ENCODE data around the gene GRK6.

The GRK6 gene

GRCh38 chr5:177393990-177394389, 32.5 kb upstream of the GRK6 start:
- no peak for TF ChIP-seq ZNF791 (tag by site-specific recombination; IDR thresholded peaks at IDR 0.05)
- TF ChIP-seq ZNF24 (tag by site-specific recombination; IDR thresholded peaks at IDR 0.05), result no peak
- TF ChIP-seq ZFHX2 (tag by site-specific recombination; conservative IDR thresholded peaks at IDR 0.05), result no peak
- no peak for TF ChIP-seq ZNF626 (tag by site-specific recombination; IDR thresholded peaks at IDR 0.05)
- TF ChIP-seq ZNF223 (tag by site-specific recombination; IDR thresholded peaks at IDR 0.05), result no peak
- no peak for TF ChIP-seq ZNF473 (tag by site-specific recombination; IDR thresholded peaks at IDR 0.05)
- TF ChIP-seq ZNF311 (tag by site-specific recombination; IDR thresholded peaks at IDR 0.05; ENCODE audit: borderline replicate concordance), result no peak
- no peak for TF ChIP-seq ZNF292 (tag by site-specific recombination; IDR thresholded peaks at IDR 0.05; ENCODE audit: borderline replicate concordance, low read depth)
- TF ChIP-seq ZBTB7A (tag by site-specific recombination; IDR thresholded peaks at IDR 0.05; ENCODE audit: low read depth), result no peak
- no peak for TF ChIP-seq HOXD13 (CRISPR knock-in tag; IDR thresholded peaks at IDR 0.05; ENCODE audit: borderline replicate concordance)
- no peak for TF ChIP-seq ZNF16 (tag by site-specific recombination; IDR thresholded peaks at IDR 0.05; ENCODE audit: low read depth)
- no peak for TF ChIP-seq ZNF571 (tag by site-specific recombination; IDR thresholded peaks at IDR 0.05)
- H3K36me3 ChIP-seq (ENCODE audit: control insufficient read depth in 2 of 2, insufficient read depth in 1 of 2, low read length in 2 of 2), result no peaks in the 10 kb centered on the region
- no peak overlapping the region for H3K27ac ChIP-seq (ENCODE audit: extremely low read depth, low read depth, low read length)
- no peaks in the 10 kb centered on the region for H3K9me3 ChIP-seq (ENCODE audit: control insufficient read depth, insufficient read depth, low read depth, low read length)
- no peak overlapping the region for H3K4me3 ChIP-seq (ENCODE audit: low read depth, low read length)
- ChIA-PET POLR2A (interaction anchor here (4.4 kb wide), 1 partner anchor 9 kb away, joined by 20 read pairs; no protein-coding TSS in a partner anchor), CTCF (interaction anchor here (0.6 to 6.8 kb wide), 6 partner anchors 10 to 282 kb away, joined by 3 to 88 read pairs (median 10); no protein-coding TSS in a partner anchor)
- H3K4me1 ChIP-seq (ENCODE audit: control insufficient read depth, insufficient read depth, low read length), result no peaks in the 10 kb centered on the region

GRCh38 chr5:177396078-177396477, 30.4 kb upstream of the GRK6 start:
- POLR2A ChIA-PET, result no interaction called here
- CTCF ChIA-PET, result interaction anchor here (0.6 kb wide), 1 partner anchor 94 kb away, joined by 5 read pairs; no protein-coding TSS in a partner anchor
- Histone ChIP-seq H3K9me3 (ENCODE audit: control insufficient read depth, insufficient read depth, low read depth, low read length) (no peaks in the 10 kb centered on the region), H3K36me3 (ENCODE audit: control insufficient read depth in 2 of 2, insufficient read depth in 1 of 2, low read length in 2 of 2) (no peaks in the 10 kb centered on the region), H3K27ac (ENCODE audit: extremely low read depth, low read depth, low read length) (no peak overlapping the region), H3K4me1 (ENCODE audit: control insufficient read depth, insufficient read depth, low read length) (no peaks in the 10 kb centered on the region), H3K4me3 (ENCODE audit: low read depth, low read length) (no peak overlapping the region)
- TF ChIP-seq IKZF3 (tag by site-specific recombination; IDR thresholded peaks at IDR 0.05) (0 out of 2 replicates have a peak, but pooled peaks have one; percentile 14), GLIS1 (tag by site-specific recombination; IDR thresholded peaks at IDR 0.05) (peak; percentile 26; the same call in 1 of the 2 replicates), ZIC2 (tag by site-specific recombination; IDR thresholded peaks at IDR 0.05) (0 out of 2 replicates have a peak, but pooled peaks have one; percentile 23), ZNF175 (tag by site-specific recombination; IDR thresholded peaks at IDR 0.05) (no peak)

DNA sequence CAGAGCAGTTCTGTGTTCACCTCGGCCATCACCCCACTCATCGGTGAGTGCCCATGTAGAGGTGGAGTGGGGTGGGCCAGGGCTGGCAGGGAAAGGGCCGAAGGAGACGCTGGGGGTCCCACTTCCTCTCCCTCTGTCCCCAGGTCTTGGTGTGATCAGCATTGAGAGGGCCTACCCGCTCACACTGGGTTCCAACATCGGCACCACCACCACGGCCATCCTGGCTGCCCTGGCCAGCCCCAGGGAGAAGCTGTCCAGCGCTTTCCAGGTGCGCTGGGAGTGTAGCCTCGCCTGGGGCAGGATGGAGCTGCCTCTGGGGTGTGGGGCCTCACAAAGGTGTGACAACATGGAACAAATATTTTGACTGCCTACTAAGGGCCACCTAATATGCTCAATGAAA, 29.7 kb upstream of the GRK6 start:
- no peak overlapping the region for H3K27ac ChIP-seq (ENCODE audit: extremely low read depth, low read depth, low read length)
- no peaks in the 10 kb centered on the region for H3K9me3 ChIP-seq (ENCODE audit: control insufficient read depth, insufficient read depth, low read depth, low read length)
- ChIA-PET CTCF (interaction anchor here (0.5 kb wide), 1 partner anchor 69 kb away, joined by 4 read pairs; no protein-coding TSS in a partner anchor), POLR2A (no interaction called here)
- H3K4me3 ChIP-seq (ENCODE audit: low read depth, low read length), result no peak overlapping the region
- H3K36me3 ChIP-seq (ENCODE audit: control insufficient read depth in 2 of 2, insufficient read depth in 1 of 2, low read length in 2 of 2), result no peaks in the 10 kb centered on the region
- no peaks in the 10 kb centered on the region for H3K4me1 ChIP-seq (ENCODE audit: control insufficient read depth, insufficient read depth, low read length)
- TF ChIP-seq ZNF37A (tag by site-specific recombination; IDR thresholded peaks at IDR 0.05) (no peak), ZNF169 (tag by site-specific recombination; IDR thresholded peaks at IDR 0.05) (no peak), ZNF23 (tag by site-specific recombination; IDR thresholded peaks at IDR 0.05; ENCODE audit: borderline replicate concordance) (no peak), ZNF701 (tag by site-specific recombination; IDR thresholded peaks at IDR 0.05) (no peak), ZFP37 (tag by site-specific recombination; IDR thresholded peaks at IDR 0.05) (no peak), ZNF707 (tag by site-specific recombination; IDR thresholded peaks at IDR 0.05) (no peak), ZNF510 (tag by site-specific recombination; IDR thresholded peaks at IDR 0.05; ENCODE audit: insufficient replicate concordance) (no peak), GLI2 (tag by site-specific recombination; IDR thresholded peaks at IDR 0.05; ENCODE audit: borderline replicate concordance, low read depth) (no peak), ZEB2 (tag by site-specific recombination; IDR thresholded peaks at IDR 0.05) (no peak), ZNF792 (tag by site-specific recombination; IDR thresholded peaks at IDR 0.05) (no peak)
- TF ChIP-seq, protein P1, sequence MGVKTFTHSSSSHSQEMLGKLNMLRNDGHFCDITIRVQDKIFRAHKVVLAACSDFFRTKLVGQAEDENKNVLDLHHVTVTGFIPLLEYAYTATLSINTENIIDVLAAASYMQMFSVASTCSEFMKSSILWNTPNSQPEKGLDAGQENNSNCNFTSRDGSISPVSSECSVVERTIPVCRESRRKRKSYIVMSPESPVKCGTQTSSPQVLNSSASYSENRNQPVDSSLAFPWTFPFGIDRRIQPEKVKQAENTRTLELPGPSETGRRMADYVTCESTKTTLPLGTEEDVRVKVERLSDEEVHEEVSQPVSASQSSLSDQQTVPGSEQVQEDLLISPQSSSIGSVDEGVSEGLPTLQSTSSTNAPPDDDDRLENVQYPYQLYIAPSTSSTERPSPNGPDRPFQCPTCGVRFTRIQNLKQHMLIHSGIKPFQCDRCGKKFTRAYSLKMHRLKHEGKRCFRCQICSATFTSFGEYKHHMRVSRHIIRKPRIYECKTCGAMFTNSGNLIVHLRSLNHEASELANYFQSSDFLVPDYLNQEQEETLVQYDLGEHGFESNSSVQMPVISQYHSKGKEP (tag by site-specific recombination; IDR thresholded peaks at IDR 0.05), result no peak
- TF ChIP-seq, protein P2, sequence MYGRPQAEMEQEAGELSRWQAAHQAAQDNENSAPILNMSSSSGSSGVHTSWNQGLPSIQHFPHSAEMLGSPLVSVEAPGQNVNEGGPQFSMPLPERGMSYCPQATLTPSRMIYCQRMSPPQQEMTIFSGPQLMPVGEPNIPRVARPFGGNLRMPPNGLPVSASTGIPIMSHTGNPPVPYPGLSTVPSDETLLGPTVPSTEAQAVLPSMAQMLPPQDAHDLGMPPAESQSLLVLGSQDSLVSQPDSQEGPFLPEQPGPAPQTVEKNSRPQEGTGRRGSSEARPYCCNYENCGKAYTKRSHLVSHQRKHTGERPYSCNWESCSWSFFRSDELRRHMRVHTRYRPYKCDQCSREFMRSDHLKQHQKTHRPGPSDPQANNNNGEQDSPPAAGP (tag by site-specific recombination; IDR thresholded peaks at IDR 0.05), result no peak
